Loucy (cell line): Measurements from ENCODE around the gene GHITM.

ENCODE experiments used
- H2AFZ ChIP-seq: fragments of 200-600 bp; sonication (generic); 2 replicates; pipeline ENCODE4 v1.6.0; 2016; ENCODE audit warnings: antibody characterized with exemption, mild to moderate bottlenecking, low read length, moderate library complexity
- H3F3A ChIP-seq: fragments of 200-600 bp; 2 replicates; pipeline ENCODE4 v1.6.0; 2016; ENCODE audit warnings: antibody characterized with exemption, low read depth, mild to moderate bottlenecking
- H3K27me3 ChIP-seq: fragments of 200-600 bp; sonication (generic); 2 replicates; pipeline ENCODE4 v1.6.1; 2014; ENCODE audit warnings: low read length, mild to moderate bottlenecking; ENCODE audit not compliant: insufficient read depth, poor library complexity, severe bottlenecking
- H3K36me3 ChIP-seq: fragments of 200-600 bp; sonication (generic); 2 replicates; pipeline ENCODE4 v1.6.1; 2016; ENCODE audit warnings: low read length; ENCODE audit not compliant: insufficient read depth
- H3K4me1 ChIP-seq: fragments of 200-600 bp; sonication (generic); 2 replicates; pipeline ENCODE4 v1.5.1; 2014; ENCODE audit warnings: low read length, mild to moderate bottlenecking; ENCODE audit not compliant: insufficient read depth, poor library complexity, severe bottlenecking
- H3K4me2 ChIP-seq: fragments of 200-600 bp; sonication (generic); 2 replicates; pipeline ENCODE4 v1.6.0; 2014; ENCODE audit warnings: antibody characterized with exemption, low read length, low read depth, mild to moderate bottlenecking; ENCODE audit not compliant: poor library complexity, severe bottlenecking
- H3K4me3 ChIP-seq: fragments of 200-600 bp; sonication (generic); 2 replicates; pipeline ENCODE4 v1.5.1; 2014; ENCODE audit warnings: low read length, mild to moderate bottlenecking, mixed read lengths; ENCODE audit not compliant: poor library complexity, severe bottlenecking
- H3K79me2 ChIP-seq: fragments of 200-600 bp; sonication (generic); 2 replicates; pipeline ENCODE4 v1.6.1; 2014; ENCODE audit warnings: low read length; ENCODE audit not compliant: insufficient read depth
- H3K9ac ChIP-seq: fragments of 200-600 bp; sonication (generic); 2 replicates; pipeline ENCODE4 v1.6.0; 2014; ENCODE audit warnings: mild to moderate bottlenecking, low read depth, low read length, moderate library complexity; ENCODE audit not compliant: poor library complexity, severe bottlenecking
- H3K9me2 ChIP-seq: fragments of 200-600 bp; sonication (generic); replicated peaks from 2 replicates; pipeline ENCODE4 v1.6.1; 2016; ENCODE audit warnings: low read depth, low read length, mixed read lengths
- H3K9me3 ChIP-seq: fragments of 200-600 bp; sonication (generic); 2 replicates; pipeline ENCODE4 v1.6.1; 2014; ENCODE audit warnings: mild to moderate bottlenecking, antibody characterized with exemption, low read length, low read depth; ENCODE audit not compliant: insufficient read depth
- H4K20me1 ChIP-seq: fragments of 200-600 bp; sonication (generic); 2 replicates; pipeline ENCODE4 v1.6.0; 2014; ENCODE audit warnings: antibody characterized with exemption, low read length, mild to moderate bottlenecking; ENCODE audit not compliant: insufficient read depth, poor library complexity, severe bottlenecking
- EZH2phosphoT487 ChIP-seq: fragments of 200-600 bp; IDR thresholded peaks from 2 replicates; pipeline ENCODE4 v1.6.1; 2018; ENCODE audit warnings: antibody characterized with exemption, mild to moderate bottlenecking, moderate library complexity, borderline replicate concordance
- TF ChIP-seq, protein P1 (sequence below): fragments of 200-600 bp; sonication (generic); conservative IDR thresholded peaks from 2 replicates; pipeline ENCODE4 v1.5.1; 2014; ENCODE audit warnings: mild to moderate bottlenecking, antibody characterized with exemption, low read length

Gene GHITM

DNA sequence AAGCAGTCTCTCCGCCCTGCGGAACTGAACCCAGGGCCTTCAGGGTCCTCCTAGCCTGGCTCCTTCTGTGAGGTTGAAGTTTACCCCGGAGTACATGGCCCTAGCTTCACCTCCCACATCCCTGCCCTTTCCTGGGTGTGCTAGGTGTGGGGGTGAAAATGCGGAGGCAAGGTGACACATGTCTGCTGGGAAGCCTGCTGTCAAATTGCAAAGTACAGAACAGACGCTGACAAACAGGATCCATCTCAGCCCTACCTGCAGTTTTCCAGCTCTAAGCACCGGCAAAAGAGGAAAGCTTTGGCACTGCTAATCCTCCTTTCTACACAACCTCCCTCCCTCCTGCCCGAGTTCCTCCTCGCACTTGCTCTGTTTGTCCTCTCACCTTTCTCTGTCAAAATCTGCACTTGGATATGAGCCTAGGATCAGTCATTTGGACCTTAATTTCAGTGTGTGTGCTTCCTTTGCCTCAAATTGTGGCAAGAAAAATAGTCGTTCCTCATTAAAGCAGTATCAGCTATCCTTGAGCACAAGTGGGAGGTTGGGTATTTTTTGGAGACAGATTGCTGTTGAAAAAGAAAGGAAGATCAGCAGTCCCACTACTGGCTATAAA is 19.9 kb downstream of the GHITM start:
- Histone ChIP-seq H3K4me3 (no peak overlapping the region), H3K4me2 (no peak overlapping the region), H3K9me3 (no peaks in the 10 kb centered on the region), H3K36me3 (peaks cover 7% of the 10 kb centered on the region; the same call in 1 of the 2 replicates), H4K20me1 (no peaks in the 10 kb centered on the region), H3K9me2 (no peaks in the 10 kb centered on the region), H3K4me1 (no peaks in the 10 kb centered on the region), H3K27me3 (no peaks in the 10 kb centered on the region), H2AFZ (no peak overlapping the region), H3K9ac (no peak overlapping the region), H3K79me2 (no peaks in the 10 kb centered on the region), H3F3A (no peaks in the 10 kb centered on the region)
- TF ChIP-seq, protein P1, sequence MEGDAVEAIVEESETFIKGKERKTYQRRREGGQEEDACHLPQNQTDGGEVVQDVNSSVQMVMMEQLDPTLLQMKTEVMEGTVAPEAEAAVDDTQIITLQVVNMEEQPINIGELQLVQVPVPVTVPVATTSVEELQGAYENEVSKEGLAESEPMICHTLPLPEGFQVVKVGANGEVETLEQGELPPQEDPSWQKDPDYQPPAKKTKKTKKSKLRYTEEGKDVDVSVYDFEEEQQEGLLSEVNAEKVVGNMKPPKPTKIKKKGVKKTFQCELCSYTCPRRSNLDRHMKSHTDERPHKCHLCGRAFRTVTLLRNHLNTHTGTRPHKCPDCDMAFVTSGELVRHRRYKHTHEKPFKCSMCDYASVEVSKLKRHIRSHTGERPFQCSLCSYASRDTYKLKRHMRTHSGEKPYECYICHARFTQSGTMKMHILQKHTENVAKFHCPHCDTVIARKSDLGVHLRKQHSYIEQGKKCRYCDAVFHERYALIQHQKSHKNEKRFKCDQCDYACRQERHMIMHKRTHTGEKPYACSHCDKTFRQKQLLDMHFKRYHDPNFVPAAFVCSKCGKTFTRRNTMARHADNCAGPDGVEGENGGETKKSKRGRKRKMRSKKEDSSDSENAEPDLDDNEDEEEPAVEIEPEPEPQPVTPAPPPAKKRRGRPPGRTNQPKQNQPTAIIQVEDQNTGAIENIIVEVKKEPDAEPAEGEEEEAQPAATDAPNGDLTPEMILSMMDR, result no peak
- TF ChIP-seq EZH2phosphoT487, result no peak

DNA sequence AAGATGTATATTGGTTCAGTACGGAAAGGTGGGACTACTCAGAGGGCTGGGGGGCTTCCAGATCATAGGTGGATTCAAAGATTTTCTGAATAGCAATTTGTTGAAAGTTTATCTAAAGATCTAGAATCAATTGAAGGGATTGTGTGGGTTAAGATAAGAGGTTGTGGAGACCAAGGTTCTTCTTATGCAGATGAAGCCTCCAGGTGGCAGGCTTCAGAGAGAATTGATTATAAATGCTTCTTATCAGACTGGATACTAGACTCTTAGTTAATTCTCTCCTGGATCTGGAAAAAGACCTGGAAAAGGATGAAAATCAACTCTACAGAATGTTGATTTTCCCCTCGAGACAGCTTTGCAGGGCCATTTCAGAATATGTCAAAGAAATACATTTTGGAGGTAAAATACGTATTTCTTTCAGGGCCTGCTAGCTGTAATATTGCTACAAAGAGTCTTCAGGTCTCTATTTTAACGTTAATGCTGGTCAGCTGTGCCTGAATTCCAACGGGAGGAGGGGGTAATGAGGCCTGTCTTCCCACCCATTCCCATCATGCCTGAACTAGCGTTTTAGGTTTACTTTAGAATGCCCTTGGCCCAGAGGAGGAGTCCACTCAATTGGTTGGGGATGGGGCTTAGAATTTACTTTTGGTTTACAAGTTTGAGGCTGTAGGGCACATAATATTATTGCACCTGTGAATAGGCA is 21.5 kb downstream of the GHITM start:
- Histone ChIP-seq H3K4me2 (no peak overlapping the region), H3K9me2 (no peaks in the 10 kb centered on the region), H3K4me3 (no peak overlapping the region), H3K9me3 (no peaks in the 10 kb centered on the region), H2AFZ (no peak overlapping the region), H3K27me3 (no peaks in the 10 kb centered on the region), H4K20me1 (no peaks in the 10 kb centered on the region), H3K9ac (no peak overlapping the region), H3K79me2 (no peaks in the 10 kb centered on the region), H3K4me1 (no peaks in the 10 kb centered on the region), H3F3A (no peaks in the 10 kb centered on the region), H3K36me3 (no peaks in the 10 kb centered on the region)
- TF ChIP-seq EZH2phosphoT487, result no peak
- TF ChIP-seq, protein P1, result peak; percentile 24; the same call in 1 of the 2 replicates

DNA sequence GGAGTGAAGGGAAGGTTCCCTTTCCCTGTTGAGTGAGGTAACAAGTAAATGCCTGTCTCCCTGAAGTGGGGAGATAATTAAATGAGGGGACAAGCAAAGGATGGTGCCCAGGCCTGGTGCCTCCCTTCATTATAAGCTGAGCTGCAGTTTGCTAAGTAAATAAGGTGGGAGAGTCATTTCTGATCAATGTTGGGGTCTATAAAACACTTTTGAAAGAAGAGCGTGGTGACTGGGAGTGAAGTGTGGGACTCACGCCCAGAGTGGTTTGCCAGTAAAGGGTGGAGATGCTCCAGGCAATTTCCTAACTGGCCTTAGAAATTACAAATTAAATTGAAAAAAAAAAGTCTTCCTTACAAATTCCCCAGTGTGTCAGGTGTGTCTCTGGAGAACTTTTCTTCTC is 24.7 kb downstream of the GHITM start:
- Histone ChIP-seq H3K4me3 (no peak overlapping the region), H2AFZ (no peak overlapping the region), H3K9ac (no peak overlapping the region), H3K36me3 (no peaks in the 10 kb centered on the region), H3F3A (no peaks in the 10 kb centered on the region), H3K4me1 (no peaks in the 10 kb centered on the region), H3K4me2 (no peak overlapping the region), H4K20me1 (no peaks in the 10 kb centered on the region), H3K9me2 (no peaks in the 10 kb centered on the region), H3K79me2 (no peaks in the 10 kb centered on the region), H3K27me3 (no peaks in the 10 kb centered on the region), H3K9me3 (no peaks in the 10 kb centered on the region)
- TF ChIP-seq EZH2phosphoT487, result no peak
- TF ChIP-seq, protein P1, result no peak
